ENCODE results near the gene NETO1.

- no peak for TF ChIP-seq POLR2A (IDR thresholded peaks at IDR 0.05)
- TF ChIP-seq CTCF (IDR thresholded peaks at IDR 0.05), result no peak
Observed at GRCh38 chr18:72828601-72829000, 39.2 kb downstream of the NETO1 start.
